ENCODE results near the gene IGFBP6. TPM values are rescaled to one million over a fixed set of nuclear protein-coding genes. Genes with fewer than 3 reads are reported as not detected.

The IGFBP6 gene
- total RNA-seq, 1 donor: not detected

DNA sequence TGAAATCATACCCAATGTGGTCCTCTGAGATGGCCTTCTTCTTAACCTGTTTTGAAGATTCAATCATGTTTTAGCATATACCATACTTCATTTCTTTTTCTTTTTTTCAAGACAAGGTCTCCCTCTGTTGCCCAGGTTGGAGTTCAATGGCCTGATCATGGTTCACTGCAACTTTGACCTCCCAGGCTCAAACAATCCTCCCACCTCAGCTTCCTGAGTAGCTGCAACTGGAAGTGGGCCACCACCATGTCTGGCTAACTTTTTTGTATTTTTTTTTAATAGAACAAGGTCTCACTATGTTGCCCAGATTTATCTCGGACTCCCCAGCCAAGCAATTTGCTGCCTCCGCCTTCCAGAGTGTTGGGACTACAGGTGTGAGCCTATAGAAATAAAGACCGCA lies 36.3 kb downstream of the IGFBP6 start:
- Histone ChIP-seq H3K4me1 (ENCODE audit: insufficient read depth, low read length) (peaks cover 18% of the 10 kb centered on the region), H3K9me3 (ENCODE audit: low read depth, low read length) (peaks cover 10% of the 10 kb centered on the region), H3K27me3 (ENCODE audit: insufficient read depth, low read length) (peaks cover 6% of the 10 kb centered on the region), H3K4me3 (ENCODE audit: low read length) (no peak overlapping the region)

DNA sequence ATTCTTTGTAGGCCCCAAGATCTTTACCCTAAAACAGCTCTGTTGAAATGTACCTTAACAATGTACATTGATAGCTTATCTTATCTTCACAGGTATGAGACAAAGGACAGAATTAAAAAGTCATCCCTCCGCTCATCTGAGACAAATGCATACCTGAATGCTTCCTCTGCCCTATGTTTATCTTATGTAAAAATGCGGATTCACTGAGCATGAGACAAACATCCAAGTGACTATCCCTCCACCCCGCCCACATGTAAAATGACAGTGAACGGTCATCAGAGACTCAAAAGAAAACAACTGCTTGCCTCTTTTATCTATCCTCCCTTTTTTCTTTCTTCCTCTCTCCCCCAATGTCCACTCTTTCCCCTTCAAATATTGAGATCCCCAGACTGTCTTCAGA lies 45.9 kb downstream of the IGFBP6 start:
- Histone ChIP-seq H3K27me3 (ENCODE audit: insufficient read depth, low read length) (no peaks in the 10 kb centered on the region), H3K4me1 (ENCODE audit: insufficient read depth, low read length) (no peaks in the 10 kb centered on the region), H3K4me3 (ENCODE audit: low read length) (no peak overlapping the region), H3K9me3 (ENCODE audit: low read depth, low read length) (peaks cover 5% of the 10 kb centered on the region)

DNA sequence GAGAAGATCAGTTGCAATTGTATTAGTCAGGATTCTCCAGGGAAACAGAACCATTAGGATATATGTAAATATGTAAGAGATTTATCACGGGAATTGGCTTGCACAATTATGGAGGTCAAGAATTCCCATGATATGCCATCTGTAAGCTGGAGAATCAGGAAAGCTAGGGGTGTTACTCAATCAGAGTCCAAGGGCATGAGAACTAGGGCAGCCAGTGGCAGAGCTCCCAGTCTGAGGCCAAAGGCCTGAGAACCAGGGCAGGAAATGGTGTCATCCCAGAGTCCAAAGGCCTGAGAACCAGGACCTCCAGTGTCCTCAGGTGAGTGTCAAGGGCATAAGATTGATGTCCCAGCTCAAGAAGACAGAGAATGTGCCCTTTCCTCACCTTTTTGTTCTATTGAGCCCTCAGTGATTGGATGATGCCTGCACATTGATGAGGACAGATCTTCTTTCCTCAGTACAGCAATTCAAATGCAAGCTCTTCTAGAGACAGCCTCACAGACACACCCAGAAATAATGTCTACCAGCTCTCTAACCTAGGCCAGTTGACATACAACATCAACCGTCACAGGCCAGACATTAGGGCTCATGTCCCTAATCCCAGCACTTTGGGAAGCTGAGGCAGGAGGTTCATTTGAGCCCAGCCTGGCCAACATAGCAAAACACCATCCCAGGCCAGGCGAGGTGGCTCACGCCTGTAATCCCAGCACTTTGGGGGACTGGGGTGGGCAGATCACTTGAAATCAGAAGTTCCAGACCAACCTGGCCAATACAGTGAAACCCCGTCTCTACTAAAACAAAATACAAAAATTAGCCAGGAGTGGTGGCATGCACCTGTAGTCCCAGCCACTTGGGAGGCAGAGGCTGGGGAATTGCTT lies 48.2 kb downstream of the IGFBP6 start:
- Histone ChIP-seq H3K4me3 (ENCODE audit: low read length) (no peak overlapping the region), H3K27me3 (ENCODE audit: insufficient read depth, low read length) (no peaks in the 10 kb centered on the region), H3K9me3 (ENCODE audit: low read depth, low read length) (no peaks in the 10 kb centered on the region), H3K4me1 (ENCODE audit: insufficient read depth, low read length) (no peaks in the 10 kb centered on the region)

DNA sequence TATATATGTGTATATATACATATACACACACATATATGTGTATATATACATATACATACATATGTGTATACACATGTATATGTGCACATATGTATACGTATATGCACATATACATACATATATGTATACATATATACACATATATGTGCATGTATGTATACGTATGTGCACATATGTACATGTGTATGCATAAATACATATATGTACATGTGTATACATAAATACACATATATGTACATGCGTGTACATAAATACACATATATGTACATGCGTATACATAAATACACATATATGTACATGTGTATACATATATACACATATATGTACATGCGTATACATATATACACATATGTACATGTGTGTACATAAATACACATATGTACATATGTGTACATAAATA lies 49.7 kb downstream of the IGFBP6 start:
- no peaks in the 10 kb centered on the region for H3K4me1 ChIP-seq (ENCODE audit: insufficient read depth, low read length)
- H3K27me3 ChIP-seq (ENCODE audit: insufficient read depth, low read length): no peaks in the 10 kb centered on the region
- no peaks in the 10 kb centered on the region for H3K9me3 ChIP-seq (ENCODE audit: low read depth, low read length)
- no peak overlapping the region for H3K4me3 ChIP-seq (ENCODE audit: low read length)

DNA sequence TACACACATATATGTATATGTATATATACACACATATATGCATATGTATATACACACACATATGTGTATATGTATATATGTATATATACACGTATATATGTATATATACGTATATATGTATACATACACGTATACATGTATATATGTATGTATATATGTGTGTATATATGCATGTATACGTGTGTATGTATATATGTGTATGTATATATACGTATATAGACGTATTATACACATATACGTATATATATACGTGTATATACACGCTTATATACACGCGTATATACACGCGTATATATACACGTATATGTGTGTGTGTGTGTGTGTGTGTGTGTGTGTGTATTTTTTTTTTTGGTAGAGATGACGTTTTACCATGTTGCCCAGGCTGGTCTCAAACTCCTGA lies 50.2 kb downstream of the IGFBP6 start:
- Histone ChIP-seq H3K4me1 (ENCODE audit: insufficient read depth, low read length) (no peaks in the 10 kb centered on the region), H3K4me3 (ENCODE audit: low read length) (no peak overlapping the region), H3K27me3 (ENCODE audit: insufficient read depth, low read length) (no peaks in the 10 kb centered on the region), H3K9me3 (ENCODE audit: low read depth, low read length) (no peaks in the 10 kb centered on the region)

DNA sequence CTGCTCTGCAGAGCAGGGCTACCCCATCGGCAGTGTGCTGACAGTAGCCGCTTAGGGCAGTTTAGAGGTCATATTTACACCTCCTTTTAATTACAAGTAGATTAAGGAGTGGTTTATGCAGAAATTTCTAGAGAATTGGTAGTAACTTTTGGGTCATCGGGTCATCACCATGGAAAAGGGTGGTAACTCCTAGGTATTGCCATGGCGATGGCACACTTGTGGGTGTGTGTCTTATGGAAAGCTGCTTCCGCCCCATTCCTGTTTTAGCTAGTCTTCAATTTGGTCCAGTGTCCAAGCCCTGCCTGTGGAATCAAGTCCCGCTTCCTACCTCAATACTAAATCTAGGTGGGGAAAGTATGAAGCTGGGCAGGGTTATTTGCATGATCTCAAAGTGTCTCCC lies 53.6 kb downstream of the IGFBP6 start:
- H3K9me3 ChIP-seq (ENCODE audit: low read depth, low read length): no peaks in the 10 kb centered on the region
- H3K4me3 ChIP-seq (ENCODE audit: low read length): no peak overlapping the region
- H3K27me3 ChIP-seq (ENCODE audit: insufficient read depth, low read length): no peaks in the 10 kb centered on the region
- H3K4me1 ChIP-seq (ENCODE audit: insufficient read depth, low read length): no peaks in the 10 kb centered on the region

Other genes starting within 250 kb of the IGFBP6 start
- not detected for gene KRT78, start 248.7 kb upstream of the IGFBP6 start, total RNA-seq
- 0.31 TPM for gene KRT8, start 192.6 kb upstream of the IGFBP6 start, total RNA-seq
- 3.8 TPM for gene KRT18, start 148.5 kb upstream of the IGFBP6 start, total RNA-seq
- 1,510 TPM for gene EIF4B, start 91.2 kb upstream of the IGFBP6 start, total RNA-seq
- 0.21 TPM for gene TNS2, start 47.6 kb upstream of the IGFBP6 start, total RNA-seq
- 9.4 TPM for gene SPRYD3, start 18.3 kb upstream of the IGFBP6 start, total RNA-seq
- gene SOAT2, start 5.8 kb downstream of the IGFBP6 start, total RNA-seq: 0.21 TPM
- 15.2 TPM for gene ZNF740, start 83.1 kb downstream of the IGFBP6 start, total RNA-seq
- 11.3 TPM for gene CSAD, start 83.3 kb downstream of the IGFBP6 start, total RNA-seq
- gene ITGB7, start 109.6 kb downstream of the IGFBP6 start, total RNA-seq: 49.8 TPM
- 6.6 TPM for gene RARG, start 134.5 kb downstream of the IGFBP6 start, total RNA-seq
- 1.0 TPM for gene ESPL1, start 170.6 kb downstream of the IGFBP6 start, total RNA-seq
- 979 TPM for gene PFDN5, start 197.9 kb downstream of the IGFBP6 start, total RNA-seq
- 20.4 TPM for gene MYG1, start 202.0 kb downstream of the IGFBP6 start, total RNA-seq
- gene AAAS, start 223.9 kb downstream of the IGFBP6 start, total RNA-seq: 13.2 TPM
- not detected for gene SP7, start 238.7 kb downstream of the IGFBP6 start, total RNA-seq

All from mononuclear cell (primary cell).